Fibroblast of the aortic adventitia (primary cell): ENCODE results near the gene DYNC1H1. TPM values are rescaled to one million over a fixed set of nuclear protein-coding genes. Genes with fewer than 3 reads are reported as not detected.
A peak's percentile ranks its signal among the peaks of the same experiment; 100 is the strongest.

Experiments
- DNase-seq: peaks from one replicate; pipeline ENCODE4 v3.0.0-alpha.2; 2010; ENCODE audit warnings: low read depth
- H3K4me3 ChIP-seq: 2 replicates; pipeline ENCODE4 v1.5.1; 2011; ENCODE audit warnings: low read depth, mild to moderate bottlenecking, control low read depth, low read length, moderate library complexity
- total RNA-seq: library from RNA; depleted of rRNA; stranded (reverse); fragments of >200 nt; gene quantifications from 2 replicates; pipeline ENCODE4 v1.2.3, GENCODE V29; 2012; ENCODE audit warnings: low replicate concordance
- TF ChIP-seq, protein P1 (sequence below): IDR thresholded peaks from 2 replicates; pipeline ENCODE4 v1.5.1; 2011; ENCODE audit warnings: mild to moderate bottlenecking, low read length, control low read depth, inconsistent platforms; ENCODE audit not compliant: insufficient read depth

DYNC1H1 gene
- total RNA-seq, 1 donor = 376 TPM

DNA sequence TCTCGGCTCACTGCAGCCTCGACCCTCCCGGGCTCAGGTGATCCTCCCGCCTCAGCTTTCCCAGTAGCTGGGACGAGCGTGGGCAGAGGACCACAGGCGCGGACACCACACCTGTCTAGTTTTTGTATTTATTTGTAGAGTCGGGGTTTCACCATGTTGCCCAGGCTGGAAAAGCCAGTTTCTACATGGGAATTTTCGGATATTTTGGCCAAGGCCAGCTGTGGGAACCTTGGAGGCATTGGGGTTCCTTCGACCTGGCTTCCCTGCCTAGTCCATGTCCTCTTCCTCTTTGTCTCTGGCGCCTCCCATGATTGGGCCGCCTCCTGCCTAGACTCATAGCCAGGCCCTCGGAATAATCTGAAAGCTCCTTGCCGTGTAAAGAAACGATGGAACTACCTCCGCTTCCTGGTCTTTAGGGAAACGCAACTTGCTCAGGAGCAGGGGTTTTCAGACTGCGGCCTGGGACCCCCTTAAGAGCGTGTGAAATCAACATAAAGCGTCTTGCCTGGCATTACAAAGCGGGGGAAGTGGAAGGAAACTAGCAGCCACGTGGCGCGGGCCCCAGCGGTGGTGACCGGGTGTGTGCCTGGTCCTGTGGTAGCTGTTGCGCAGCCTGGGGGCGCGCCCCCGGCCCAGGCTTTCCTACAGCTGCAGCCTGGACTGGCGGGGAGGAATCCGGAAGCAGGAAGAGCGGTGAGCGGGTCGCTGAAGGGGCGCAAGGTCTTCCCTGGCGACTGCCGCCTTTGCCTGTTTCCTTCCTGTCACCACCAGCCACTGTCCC, 123.8 kb downstream of the DYNC1H1 start:
- DNase-seq = no peak
- TF ChIP-seq, protein P1, sequence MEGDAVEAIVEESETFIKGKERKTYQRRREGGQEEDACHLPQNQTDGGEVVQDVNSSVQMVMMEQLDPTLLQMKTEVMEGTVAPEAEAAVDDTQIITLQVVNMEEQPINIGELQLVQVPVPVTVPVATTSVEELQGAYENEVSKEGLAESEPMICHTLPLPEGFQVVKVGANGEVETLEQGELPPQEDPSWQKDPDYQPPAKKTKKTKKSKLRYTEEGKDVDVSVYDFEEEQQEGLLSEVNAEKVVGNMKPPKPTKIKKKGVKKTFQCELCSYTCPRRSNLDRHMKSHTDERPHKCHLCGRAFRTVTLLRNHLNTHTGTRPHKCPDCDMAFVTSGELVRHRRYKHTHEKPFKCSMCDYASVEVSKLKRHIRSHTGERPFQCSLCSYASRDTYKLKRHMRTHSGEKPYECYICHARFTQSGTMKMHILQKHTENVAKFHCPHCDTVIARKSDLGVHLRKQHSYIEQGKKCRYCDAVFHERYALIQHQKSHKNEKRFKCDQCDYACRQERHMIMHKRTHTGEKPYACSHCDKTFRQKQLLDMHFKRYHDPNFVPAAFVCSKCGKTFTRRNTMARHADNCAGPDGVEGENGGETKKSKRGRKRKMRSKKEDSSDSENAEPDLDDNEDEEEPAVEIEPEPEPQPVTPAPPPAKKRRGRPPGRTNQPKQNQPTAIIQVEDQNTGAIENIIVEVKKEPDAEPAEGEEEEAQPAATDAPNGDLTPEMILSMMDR = no peak
- H3K4me3 ChIP-seq = peak overlapping the region; percentile 69

DNA sequence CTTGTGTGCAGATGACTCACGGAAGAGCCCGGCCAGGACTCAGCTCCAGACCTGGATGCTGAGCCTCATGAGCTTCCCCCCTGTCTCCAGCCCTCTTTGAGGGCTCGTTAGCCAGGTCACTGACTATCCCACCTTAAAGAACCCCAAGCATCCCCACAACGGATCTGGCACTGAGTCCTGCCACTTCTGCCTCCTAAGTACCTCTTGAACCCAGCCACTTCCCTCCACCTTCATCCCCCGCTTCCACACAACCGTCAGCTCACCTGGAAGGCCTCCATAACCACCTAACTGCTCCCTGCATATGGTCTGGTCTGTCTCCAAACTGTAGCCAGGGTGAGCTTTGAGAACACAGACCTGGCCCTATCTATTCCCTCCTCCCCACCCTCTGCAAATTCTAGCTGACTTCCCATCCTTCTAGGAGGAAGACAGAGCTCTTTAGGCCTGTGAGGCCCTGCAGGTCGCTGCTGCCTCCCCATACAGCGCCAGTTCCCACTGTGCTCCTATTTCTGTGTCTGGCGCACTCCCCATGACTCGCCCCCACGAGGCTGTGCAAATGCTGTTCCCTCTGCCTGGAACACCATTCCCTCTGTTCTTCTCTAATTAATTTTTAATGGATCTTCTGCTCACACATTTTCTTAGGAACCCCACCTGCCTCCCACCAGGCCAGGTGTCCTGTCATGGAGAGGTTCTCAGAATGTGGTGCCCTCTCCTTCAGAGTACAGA, 125.4 kb downstream of the DYNC1H1 start:
- TF ChIP-seq, protein P1 = no peak
- no peak for DNase-seq
- no peak overlapping the region for H3K4me3 ChIP-seq

DNA sequence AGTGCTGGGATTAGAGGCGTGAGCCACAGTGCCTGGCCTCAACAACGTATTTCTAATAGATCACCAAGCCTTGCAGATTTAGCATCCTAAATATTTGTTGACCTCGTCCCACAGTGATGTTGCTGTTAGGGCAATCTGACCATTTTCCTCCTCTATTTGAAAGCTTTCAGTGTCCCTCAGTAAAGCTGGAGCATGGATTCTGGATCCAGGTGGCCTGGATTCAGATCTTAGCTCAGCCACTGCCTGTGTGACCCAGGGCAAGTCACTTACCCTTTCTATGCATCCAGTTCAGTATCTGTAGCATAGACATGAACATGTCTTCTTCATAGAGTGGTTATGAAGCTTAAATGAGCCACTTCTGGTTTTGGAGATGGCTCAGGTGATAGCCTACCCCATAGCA, 126.3 kb downstream of the DYNC1H1 start:
- TF ChIP-seq, protein P1 = no peak
- DNase-seq = no peak
- no peak overlapping the region for H3K4me3 ChIP-seq

DNA sequence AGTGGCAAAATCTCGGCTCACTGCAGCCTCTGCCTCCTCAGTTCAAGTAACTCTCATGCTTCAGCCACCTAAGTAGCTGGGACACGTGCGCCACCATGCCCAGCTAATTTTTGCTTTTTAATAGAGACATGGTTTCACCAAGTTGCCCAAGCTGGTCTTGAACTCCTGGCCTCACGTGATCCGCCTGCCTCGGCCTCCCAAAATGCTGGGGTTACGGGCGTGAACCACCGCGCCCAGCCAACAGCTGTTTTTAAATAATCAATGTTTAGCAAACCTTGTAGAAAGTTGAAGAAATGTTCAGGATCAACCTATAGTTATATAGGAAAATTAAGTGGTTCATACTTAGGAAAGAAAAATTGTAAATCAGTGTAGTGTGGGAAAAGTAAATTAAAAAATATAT, 128.4 kb downstream of the DYNC1H1 start:
- no peak for DNase-seq
- TF ChIP-seq, protein P1 = no peak
- no peak overlapping the region for H3K4me3 ChIP-seq

DNA sequence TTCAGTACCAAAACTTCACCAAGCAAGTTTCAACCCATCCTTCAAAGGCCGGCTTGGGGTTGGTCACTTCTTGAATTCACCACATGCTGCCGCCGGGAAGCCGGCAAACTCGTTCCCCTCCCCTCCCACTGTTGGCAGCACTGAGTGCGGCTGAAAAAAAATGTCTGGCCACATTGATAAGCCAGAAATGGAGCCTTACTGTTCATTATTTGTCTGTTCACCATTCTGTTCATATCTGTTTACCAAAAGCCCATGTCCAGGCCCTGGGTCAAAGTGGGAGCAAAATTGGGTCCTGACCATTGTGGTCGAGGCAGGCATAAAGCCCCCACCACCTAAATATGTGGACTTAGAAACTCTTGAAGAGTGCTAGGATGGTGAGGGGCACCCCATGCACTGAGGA, 129.7 kb downstream of the DYNC1H1 start:
- H3K4me3 ChIP-seq = no peak overlapping the region
- TF ChIP-seq, protein P1 = no peak
- peak; percentile 15 for DNase-seq

DNA sequence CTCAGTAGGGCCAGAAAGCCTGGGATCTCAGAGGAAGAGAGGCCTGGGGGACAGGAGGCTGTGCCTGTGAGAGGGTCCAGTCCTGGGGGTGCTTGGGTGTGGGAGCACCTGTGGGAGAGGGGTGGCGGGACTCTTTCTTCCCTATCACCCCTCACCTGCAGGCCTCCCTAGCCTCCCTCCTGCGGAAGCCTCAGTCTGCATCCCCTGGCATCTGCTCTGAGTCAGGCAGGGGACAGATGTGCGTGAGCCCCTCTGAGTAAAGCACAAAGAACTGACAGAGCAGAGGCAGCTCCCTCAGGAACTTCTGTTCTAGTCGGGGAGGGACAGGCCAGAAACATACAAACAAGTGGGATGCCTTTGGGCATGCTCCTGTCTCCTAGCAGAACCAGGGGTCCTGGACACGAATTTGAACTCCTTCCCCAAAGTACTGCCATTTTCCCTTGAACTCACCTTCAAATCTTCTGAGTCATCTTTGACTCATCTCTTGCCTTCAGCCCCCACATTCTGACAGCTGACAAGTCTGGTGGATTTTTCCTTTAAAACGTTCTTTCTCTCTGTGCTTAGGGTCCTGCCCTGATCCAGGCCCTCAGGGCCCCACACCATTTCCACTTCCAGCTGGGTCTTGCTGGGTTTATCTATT, 131.0 kb downstream of the DYNC1H1 start:
- H3K4me3 ChIP-seq = no peak overlapping the region
- DNase-seq = no peak
- TF ChIP-seq, protein P1 = no peak
